Adrenal gland (tissue), 12 donors: ENCODE measurements around the gene CYBB. TPM values are rescaled to one million over a fixed set of nuclear protein-coding genes. Genes with fewer than 3 reads are reported as not detected.

Experiments
- DNase-seq, 7 donors: peaks; one replicate each; pipeline ENCODE4 v3.0.0-alpha.2; 2019 to 2020
- H3K27ac ChIP-seq, 5 donors: fragments of 200-600 bp; sonication (generic) in 4 of 5; 1 replicate in 3 of 5; 2 replicates in 2 of 5; pipeline versions ENCODE4 v1.5.1 to v1.8.0; 2016 to 2020; ENCODE audit warnings: mild to moderate bottlenecking in 1 of 5
- H3K27me3 ChIP-seq: fragments of 200-600 bp; 2 replicates; pipeline ENCODE4 v1.8.0; 2021
- H3K36me3 ChIP-seq, 2 donors: fragments of 200-600 bp; replicated peaks in 1 of 2; 1 replicate in 1 of 2; 2 replicates in 1 of 2; pipeline versions ENCODE4 v1.5.1 to v1.8.0; 2018 to 2022
- H3K4me1 ChIP-seq, 2 donors: fragments of 200-600 bp; replicated peaks in 1 of 2; 1 replicate in 1 of 2; 2 replicates in 1 of 2; pipeline versions ENCODE4 v1.5.1 to v1.8.0; 2018 to 2021
- H3K4me3 ChIP-seq, 4 donors: fragments of 200-600 bp; sonication (generic) in 3 of 4; one replicate each; pipeline ENCODE4 v1.5.1; 2016 to 2018
- H3K9me3 ChIP-seq, 3 donors: fragments of 200-600 bp; sonication (generic) in 1 of 3; replicated peaks in 1 of 3; 1 replicate in 2 of 3; 2 replicates in 1 of 3; pipeline versions ENCODE4 v1.5.1 to v1.8.0; 2016 to 2021
- POLR2A ChIP-seq, 2 donors: fragments of 450-650 bp; IDR thresholded peaks; one replicate each; pipeline ENCODE4 v1.6.1; 2017; ENCODE audit warnings: antibody characterized with exemption in 2 of 2, mild to moderate bottlenecking in 2 of 2, moderate library complexity in 1 of 2
- WGBS, 4 donors: extraction: QIAGEN DNeasy Blood & Tissue Kit in 2 of 4; methylation state at CpG; one replicate each; pipeline versions ENCODE4 v1.1.5 to v1.1.7; 2013 to 2017; 5-methylcytosine and 5-hydroxymethylcytosine counted together
- intact Hi-C, 2 donors: fragments of 100-400 bp; cut with DNase I; formaldehyde crosslinking; loops; one replicate each; pipeline versions ENCODE4 v1.14.1 to v1.15.0; 2022 to 2023
- polyA plus RNA-seq, 3 donors: library from polyadenylated mRNA; stranded (reverse); fragments of 200-250 nt in 2 of 3; fragments of 350-450 nt in 1 of 3; fragmentation: Illumina TruSeq in 1 of 3; extraction: RNeasy Lipid Tissue Mini Kit (QIAGEN cat#74804) in 1 of 3; gene quantifications; one replicate each; pipeline ENCODE4 v1.2.3, GENCODE V29; 2013 to 2014
- total RNA-seq, 9 donors: library from RNA; depleted of rRNA in 4 of 9; stranded (reverse); fragments of >200 nt in 4 of 9; fragments of 120-200 nt in 1 of 9; fragmentation: NEBNext Ultra II Directional in 1 of 9; extraction: Animal tissue kit (Norgen Biotek cat#: 25700) in 1 of 9; gene quantifications; one replicate each; pipeline versions ENCODE4 v1.1.0 to v1.2.4, GENCODE V29; 2013 to 2023
- TF ChIP-seq, protein P1 (sequence below), 6 experiments: fragments of 450-650 bp in 4 of 6; fragments of 200-600 bp in 2 of 6; sonication (generic) in 1 of 6; IDR thresholded peaks; 1 replicate in 5 of 6; 2 replicates in 1 of 6; pipeline versions ENCODE4 v1.5.1 to v1.8.0; 2016 to 2021; ENCODE audit warnings: antibody characterized with exemption in 6 of 6, mild to moderate bottlenecking in 2 of 6, moderate library complexity in 1 of 6
- donor health status: healthy with polysubstance abuse.
- donor health status: Bipolar disorder and iron deficiency.
- donor health status: DM: yes; HTN: yes; CAD: no.
- donor health status: DM: no; HTN: no; CAD: no.
- donor health status: DM: no; HTN: no; CAD: no.
- donor health status: DM: yes; HTN: yes; CAD: no.

CYBB gene
- total and polyA plus RNA-seq, 12 donors, result 5.5 to 153 (median 56.9) TPM

DNA sequence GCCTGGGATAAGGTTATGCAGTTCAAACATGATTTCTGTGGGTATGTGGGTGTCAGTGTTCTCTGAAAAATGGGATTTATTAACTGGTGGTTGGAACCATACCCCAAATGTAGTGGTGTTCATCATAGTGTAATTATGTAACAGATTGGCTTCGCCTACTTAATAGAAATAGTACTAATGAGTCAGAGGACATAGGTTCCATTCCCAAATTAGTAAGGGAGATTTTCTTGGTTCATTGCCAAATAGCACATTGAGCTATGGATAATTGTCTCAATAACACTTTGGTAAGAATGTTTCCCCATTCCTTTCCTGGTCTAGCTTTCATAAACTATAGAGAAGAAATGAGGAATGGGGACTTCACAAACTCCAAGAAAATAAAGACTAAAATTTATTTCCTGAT lies 20.5 kb upstream of the CYBB start:
- 68 to 86% (median 81%) methylated on average over 1 of the region's 1 CpG for WGBS, 4 donors
- no peaks in the 10 kb centered on the region for H3K9me3 ChIP-seq
- no peaks in the 10 kb centered on the region for H3K36me3 ChIP-seq
- H3K4me1 ChIP-seq, result no peaks in the 10 kb centered on the region
- no peak for DNase-seq
- H3K27ac ChIP-seq, result no peak overlapping the region
- no peak overlapping the region for H3K4me3 ChIP-seq
- intact Hi-C loops, result loop anchor here in 1 of 2 donors (10.0 kb wide), 1 partner anchor 55 kb away; no protein-coding TSS in a partner anchor
- TF ChIP-seq, protein P1, sequence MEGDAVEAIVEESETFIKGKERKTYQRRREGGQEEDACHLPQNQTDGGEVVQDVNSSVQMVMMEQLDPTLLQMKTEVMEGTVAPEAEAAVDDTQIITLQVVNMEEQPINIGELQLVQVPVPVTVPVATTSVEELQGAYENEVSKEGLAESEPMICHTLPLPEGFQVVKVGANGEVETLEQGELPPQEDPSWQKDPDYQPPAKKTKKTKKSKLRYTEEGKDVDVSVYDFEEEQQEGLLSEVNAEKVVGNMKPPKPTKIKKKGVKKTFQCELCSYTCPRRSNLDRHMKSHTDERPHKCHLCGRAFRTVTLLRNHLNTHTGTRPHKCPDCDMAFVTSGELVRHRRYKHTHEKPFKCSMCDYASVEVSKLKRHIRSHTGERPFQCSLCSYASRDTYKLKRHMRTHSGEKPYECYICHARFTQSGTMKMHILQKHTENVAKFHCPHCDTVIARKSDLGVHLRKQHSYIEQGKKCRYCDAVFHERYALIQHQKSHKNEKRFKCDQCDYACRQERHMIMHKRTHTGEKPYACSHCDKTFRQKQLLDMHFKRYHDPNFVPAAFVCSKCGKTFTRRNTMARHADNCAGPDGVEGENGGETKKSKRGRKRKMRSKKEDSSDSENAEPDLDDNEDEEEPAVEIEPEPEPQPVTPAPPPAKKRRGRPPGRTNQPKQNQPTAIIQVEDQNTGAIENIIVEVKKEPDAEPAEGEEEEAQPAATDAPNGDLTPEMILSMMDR (IDR thresholded peaks at IDR 0.05), result no peak
- no peak for TF ChIP-seq POLR2A (IDR thresholded peaks at IDR 0.05)
- H3K27me3 ChIP-seq, result no peaks in the 10 kb centered on the region

DNA sequence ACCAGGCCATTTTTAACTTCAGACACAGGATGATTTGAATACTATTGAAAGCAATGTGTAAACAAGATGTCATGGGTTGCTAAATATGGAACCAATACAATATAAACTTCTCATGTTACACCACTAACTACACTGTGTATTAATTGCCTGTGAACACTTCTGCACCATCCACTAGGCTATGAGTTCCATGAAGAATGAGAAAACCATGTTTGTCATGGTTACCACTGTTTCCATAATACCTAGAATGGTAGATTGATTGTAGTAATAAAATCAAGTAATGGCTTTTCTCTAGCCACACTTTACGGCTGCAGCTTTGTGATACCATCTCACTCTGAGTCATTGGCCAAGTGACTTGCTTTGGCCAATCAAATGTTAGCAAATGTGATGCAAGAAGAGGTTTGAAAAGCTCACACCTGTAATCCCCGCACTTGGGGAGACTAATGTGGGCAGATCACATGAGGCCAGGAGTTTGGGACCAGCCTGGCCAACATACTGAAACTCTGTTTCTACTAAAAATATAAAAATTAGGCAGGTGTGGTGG lies 19.9 kb upstream of the CYBB start:
- TF ChIP-seq, protein P1 (IDR thresholded peaks at IDR 0.05), result no peak
- TF ChIP-seq POLR2A (IDR thresholded peaks at IDR 0.05), result no peak

DNA sequence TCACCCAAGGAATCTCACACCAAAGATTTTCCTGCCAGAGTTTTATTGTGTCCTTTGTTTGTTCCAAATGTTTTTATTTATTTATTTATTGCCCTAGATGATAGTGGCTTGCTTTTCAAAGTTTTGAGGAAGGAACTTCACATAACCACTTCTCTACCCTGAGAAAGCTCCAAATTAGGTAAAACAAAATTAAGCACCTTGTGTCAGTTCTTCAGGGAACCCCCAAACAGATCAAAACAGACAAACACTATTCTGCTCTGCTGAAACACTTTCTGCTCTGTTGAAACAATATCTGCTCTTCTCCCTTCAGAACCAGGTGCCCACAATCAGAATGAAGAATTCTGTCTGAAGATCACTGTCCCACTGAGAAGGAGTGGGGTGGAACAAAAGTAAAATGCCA lies 16.5 kb upstream of the CYBB start:
- intact Hi-C loops, result no loop called here
- H3K9me3 ChIP-seq, result no peaks in the 10 kb centered on the region
- H3K27ac ChIP-seq, result no peak overlapping the region
- no peak for DNase-seq
- H3K27me3 ChIP-seq, result peaks cover 6% of the 10 kb centered on the region
- no peak for TF ChIP-seq POLR2A (IDR thresholded peaks at IDR 0.05)
- TF ChIP-seq, protein P1 (IDR thresholded peaks at IDR 0.05), result no peak
- no peak overlapping the region for H3K4me3 ChIP-seq
- H3K36me3 ChIP-seq, result no peaks in the 10 kb centered on the region
- H3K4me1 ChIP-seq, result no peaks in the 10 kb centered on the region

More for the DNA sequence above, 19.9 kb upstream of the CYBB start:
- H3K9me3 ChIP-seq, result no peaks in the 10 kb centered on the region
- no peaks in the 10 kb centered on the region for H3K36me3 ChIP-seq
- no peak for DNase-seq
- H3K27me3 ChIP-seq, result no peaks in the 10 kb centered on the region
- H3K4me3 ChIP-seq, result no peak overlapping the region
- intact Hi-C loops, result loop anchor here in 1 of 2 donors (10.0 kb wide), 1 partner anchor 55 kb away; no protein-coding TSS in a partner anchor
- no peak overlapping the region for H3K27ac ChIP-seq
- WGBS, 4 donors, result 72 to 95% (median 82%) methylated on average over 2 of the region's 2 CpGs
- H3K4me1 ChIP-seq, result no peaks in the 10 kb centered on the region

DNA sequence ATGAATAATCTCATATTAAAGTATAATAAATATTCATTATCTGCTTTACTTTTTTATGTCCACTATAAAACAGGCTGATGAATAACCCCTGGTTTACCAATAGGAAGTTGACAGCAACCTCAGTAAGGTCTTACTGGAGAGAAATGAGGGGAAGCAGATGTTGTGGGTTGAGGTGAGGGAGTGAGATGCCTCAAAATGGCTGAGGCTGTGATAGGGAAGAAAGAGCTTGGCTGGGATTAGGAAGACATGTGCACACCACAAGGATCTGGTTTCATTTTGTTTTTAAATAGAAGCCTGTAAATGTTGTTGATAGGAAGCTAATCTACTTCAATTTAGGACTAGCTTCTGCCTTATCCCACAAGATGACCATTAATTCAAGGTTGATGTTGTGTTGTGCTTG lies 14.4 kb upstream of the CYBB start:
- intact Hi-C loops, result no loop called here
- no peak overlapping the region for H3K4me3 ChIP-seq
- H3K27me3 ChIP-seq, result peaks cover 13% of the 10 kb centered on the region
- no peaks in the 10 kb centered on the region for H3K4me1 ChIP-seq
- TF ChIP-seq, protein P1 (IDR thresholded peaks at IDR 0.05), result no peak
- TF ChIP-seq POLR2A (IDR thresholded peaks at IDR 0.05), result no peak
- DNase-seq, result no peak
- no peaks in the 10 kb centered on the region for H3K9me3 ChIP-seq
- H3K27ac ChIP-seq, result no peak overlapping the region
- H3K36me3 ChIP-seq, result no peaks in the 10 kb centered on the region
